Activated gamma-delta T cell treated with anti-CD3 and anti-CD28 coated beads, Interleukin-2, amount 50 U/mL, for 16 hours (primary cell): Measurements from ENCODE around the gene RAX2.
A peak's percentile ranks its signal among the peaks of the same experiment; 100 is the strongest.
"Not testable (repeated sequence)": the region's sequence is repeated elsewhere in the genome, so short reads cannot be mapped to it uniquely, and the experiment has no call there.

ENCODE experiments used
- DNase-seq: peaks from one replicate; pipeline ENCODE4 v3.0.0-alpha.2; 2020; ENCODE audit warnings: low read depth

The RAX2 gene

DNA sequence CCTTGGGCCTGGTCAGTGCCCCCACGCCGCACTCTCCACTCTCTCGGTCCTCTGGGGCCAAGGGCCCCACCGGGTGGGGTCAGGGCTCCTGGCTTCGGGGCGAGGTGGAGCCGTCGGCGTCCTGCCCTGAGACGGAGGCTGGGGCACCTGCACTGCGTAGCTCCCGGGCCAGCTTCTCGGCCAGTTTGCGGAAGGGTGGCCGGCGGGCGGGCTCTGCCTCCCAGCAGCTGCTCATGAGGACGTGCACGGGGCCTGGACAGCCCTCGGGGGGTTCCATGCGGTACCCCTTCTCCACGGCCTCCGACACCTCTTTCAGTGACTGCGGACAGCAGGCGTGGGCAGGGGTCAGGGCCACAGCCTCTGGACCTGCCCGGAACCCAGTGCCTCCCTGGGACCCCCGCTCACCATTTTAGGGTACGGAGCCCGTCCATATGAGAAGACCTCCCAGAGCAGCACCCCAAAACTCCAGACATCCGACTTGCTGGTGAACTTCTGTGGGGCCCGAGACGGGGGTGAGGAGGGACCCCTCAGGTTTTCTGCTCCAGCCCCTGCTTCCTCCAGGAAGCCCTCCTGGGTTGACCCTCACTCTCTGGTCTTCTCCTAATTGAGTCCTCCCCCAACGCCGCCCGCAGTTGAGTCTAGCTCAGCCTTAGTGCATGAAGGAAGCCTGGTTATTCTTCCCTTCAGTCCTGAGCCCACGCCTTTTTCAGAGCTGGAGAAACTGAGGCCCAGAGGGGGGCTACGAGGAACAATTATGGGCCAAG, 6.3 kb upstream of the RAX2 start:
- DNase-seq: no peak

DNA sequence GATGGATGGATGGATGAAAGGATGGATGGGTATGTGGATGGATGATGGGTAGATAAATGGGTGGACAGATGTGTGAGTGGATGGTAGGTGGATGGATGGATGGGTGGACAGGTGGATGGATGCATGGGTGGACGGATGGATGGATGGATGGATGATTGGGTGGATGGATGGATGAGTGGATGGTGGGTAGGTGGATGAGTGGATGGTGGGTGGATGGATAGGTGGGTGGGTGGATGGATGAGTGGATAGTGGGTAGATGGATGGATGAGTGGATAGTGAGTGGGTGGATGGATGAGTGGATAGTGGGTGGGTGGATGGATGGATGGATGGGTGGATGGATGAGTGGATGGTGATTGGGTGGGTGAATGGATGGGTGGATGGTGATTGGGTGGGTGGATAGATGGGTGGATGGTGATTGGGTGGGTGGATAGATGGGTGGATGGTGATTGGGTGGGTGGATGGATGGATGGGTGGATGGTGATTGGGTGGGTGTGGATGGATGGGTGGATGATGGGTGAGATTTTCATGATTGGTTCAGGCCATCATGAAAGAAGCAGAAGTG, 4.5 kb upstream of the RAX2 start:
- DNase-seq: no peak

DNA sequence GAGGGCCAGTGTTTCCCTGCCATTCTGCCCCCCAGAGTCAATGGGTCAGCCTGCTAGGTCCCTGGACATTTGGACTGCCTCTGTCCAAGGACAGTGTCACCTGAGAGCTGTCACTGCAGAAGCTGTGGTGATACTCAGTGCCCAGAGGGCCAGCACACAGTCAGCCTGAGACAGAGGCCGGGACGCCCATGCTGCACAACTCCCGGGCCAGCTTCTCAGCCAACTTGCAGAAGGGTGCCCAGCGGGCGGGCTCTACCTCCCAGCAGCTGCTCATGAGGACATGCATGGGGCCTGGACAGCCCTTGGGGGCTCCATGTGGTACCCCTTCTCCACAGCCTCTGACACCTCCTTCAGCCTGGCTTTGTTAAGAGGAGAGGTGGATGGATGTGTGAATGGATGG, 3.8 kb upstream of the RAX2 start:
- no peak for DNase-seq

DNA sequence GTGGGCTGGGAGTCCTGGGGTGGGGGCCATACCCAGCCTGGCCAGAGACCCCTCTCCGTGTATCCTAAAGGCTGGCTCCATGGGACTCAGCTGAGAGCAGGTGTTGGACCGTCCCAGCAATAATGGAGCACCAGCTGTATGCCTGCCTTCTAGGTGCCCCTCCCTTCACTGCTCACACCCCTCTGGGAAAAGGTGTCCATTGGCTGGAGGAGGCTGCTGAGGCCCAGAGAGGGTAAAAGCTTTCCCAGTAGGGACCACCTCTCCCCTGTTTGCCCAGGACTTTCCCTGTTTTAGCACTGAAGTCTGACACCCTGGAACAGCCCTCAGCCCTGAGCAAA, 3.3 kb upstream of the RAX2 start:
- DNase-seq: no peak

DNA sequence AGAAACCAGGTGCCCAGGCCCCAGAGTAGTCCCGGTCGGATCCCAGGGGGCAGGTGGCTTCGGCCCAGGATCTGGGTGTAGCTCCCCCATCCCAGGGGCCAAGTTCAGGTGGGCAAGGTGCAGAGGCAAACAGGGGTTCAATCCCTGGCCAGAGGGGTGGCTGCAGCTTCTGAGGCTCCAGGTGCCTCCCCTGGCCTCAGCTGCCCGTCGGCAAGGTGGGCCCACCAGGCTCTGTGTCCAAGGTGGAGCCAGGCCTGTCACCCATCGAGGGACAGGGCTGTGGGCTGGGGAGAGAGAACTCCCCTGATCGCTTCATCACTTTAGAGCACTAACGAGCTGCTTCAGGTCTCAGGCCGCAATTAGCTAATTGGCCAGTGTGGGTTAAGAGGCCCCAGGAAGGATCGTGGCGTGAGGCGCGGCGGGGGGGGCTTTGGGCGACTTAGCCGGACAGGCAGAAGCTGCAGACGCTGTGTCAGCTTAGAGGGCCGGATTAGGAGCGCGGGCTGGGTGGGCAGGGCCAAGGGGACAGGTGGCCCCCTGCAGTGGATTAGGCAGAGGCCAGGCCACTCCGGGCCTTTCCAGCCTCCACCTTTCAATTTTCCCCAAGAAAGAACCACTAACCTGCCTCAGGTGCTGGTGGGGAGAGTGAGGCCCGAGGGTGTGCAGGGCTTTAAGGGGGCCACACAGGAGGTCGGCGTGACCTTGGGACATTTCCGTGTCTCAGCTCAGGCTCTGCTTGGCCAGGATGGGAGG, 2.8 kb upstream of the RAX2 start:
- DNase-seq: no peak

DNA sequence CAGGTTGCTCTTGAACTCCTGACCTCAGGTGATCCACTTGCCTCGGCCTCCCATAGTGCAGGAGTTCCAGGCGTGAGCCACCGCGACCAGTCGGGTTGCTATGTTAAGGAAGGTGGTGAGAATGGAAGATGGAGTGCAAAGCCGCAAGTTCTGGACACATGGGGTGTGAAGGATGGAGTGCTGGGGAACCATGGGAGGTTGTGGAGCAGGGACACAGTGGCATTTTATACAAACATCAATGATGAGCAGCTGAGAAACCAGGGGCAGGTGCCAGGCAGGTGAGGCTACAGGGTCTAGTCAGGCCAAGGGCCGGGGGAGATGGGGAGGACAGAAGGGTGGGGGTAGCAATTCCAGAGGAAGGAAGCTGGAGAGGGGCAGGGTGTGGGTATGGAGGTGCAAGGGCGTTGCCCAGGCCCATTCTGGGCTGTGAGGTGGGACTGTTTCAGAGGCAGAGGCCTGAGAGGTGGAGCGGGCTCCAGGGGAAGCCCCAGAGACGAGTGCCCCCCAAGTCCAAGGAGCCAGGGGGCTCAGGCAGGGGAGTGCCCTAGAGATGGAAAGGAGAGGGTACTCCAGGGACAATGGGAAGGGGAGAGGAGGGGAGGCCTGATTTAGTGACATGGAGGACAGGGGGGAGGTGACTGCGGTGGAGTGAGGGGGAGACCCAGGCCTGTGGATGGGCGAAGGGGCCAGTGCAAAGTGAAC, 1.9 kb upstream of the RAX2 start:
- DNase-seq: no peak

DNA sequence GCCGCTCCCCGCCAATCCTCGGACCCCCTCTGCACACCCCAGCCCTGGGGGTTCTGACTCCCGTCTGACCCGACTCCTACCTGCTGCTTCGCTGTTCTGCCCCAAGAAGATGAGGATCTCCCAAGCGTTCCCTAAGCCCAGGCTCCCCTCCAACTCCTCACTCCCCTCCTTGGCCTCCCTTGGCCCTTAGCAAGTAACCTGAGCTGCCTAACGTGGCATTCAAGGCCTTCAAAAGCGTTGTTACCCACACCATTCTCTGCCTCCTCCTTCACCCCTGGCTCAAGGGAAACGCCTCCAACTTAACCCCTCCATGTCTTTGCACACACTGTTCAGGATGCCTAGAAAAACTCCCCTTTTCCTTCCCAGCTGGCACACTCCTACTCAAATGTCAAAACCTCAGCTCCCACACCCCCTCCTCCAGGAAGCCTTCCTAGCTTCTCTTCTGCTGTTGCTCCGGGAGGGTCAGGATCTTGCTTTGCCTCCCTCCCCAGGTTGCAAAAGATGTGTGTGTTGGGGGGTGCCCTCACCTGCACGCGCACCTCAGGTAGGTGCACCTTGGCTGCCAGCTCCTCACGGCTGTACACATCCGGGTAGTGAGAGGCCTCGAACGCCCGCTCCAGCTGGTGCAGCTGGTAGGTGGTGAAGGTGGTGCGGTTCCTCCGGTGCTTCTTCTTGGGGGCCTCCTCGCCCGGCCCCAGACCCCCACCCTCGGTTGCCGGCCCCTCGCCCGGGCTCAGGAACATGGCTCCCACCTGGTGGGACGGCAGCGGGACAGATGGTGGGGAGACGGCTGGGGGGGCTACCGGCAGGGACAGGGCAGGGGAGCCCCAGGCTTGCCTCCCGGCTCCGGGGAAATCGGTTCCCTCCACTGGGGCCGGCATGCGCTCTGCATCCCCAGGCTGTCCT, 775 bp downstream of the RAX2 start:
- no peak for DNase-seq

DNA sequence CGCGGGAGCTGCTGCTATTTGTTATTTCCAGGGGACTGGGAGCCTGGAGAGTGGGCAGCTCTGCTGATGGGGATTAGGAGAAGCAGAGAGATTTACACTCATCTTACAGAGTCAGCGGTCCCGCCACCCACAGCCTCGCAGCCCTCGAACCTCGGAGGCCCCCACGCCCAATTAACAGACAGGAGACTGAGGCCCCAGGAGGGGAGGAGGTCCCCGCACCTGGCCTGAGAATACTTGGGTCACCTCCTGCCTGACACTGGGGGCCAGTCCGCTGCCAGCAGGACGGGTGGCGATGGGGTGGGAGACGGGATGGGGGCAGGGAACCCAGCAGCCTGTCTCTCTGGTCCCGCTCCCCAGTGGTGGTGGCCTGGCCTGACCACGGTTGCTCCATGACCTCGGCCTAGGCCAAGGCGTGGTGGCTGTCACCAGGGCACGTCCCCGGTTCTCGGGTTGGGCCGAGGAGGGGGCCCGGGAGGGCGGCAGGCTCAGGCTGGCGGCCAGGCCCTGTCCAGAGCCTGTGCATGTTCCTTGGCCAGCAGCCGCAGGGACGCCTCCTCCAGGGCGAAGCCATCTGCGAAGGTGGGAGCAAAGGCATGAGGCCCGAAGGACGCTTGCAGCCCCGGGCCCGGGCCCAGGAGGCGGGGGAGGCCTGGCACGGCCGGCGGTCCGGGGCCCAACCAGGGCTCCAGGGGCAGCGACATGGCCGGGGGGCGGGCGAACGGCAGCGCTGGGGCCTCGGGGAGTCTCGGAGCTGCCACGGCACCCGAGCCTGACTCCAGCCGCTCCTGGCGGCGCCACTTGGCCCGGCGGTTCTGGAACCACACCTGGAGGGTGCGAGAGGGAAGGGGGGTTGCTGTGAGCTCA, 1.7 kb downstream of the RAX2 start:
- no peak for DNase-seq

DNA sequence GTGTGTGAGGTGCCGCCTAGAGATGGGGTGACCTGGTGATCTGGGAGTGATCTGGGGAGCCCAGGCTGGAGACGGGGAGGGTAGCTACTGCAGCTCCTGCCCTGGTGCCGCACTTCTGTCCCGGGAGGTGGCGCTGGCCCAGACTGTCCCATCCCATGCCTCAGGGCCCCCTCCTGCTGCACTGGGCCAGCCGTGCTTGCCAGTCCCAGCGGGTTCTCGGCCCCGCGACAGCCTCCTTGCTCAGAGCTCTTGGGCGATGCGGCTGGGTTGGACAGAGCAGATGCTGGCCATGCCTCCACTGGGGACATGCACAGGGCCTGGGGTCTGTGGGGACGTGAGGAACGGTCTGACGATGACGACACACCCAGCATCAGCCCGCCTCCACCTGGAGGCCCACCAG, 2.5 kb downstream of the RAX2 start:
- DNase-seq: no peak

DNA sequence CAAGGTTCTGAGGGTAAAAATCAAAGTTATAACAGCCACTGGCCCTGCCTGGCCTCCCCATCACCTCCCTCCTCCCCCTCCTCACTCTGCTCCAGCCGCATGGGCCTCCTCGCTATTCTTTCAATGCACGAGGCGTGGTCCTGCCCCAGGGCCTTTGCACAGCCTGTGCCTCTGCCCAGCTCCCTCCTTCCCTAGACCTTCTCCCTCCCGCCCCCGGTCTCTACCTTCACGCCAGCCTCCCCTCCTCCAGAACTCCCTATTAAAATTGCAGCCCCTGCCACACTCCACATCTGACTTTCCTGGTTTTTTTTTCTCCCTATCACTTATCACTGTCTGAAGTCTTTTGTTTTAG, 3.3 kb downstream of the RAX2 start:
- no peak for DNase-seq

DNA sequence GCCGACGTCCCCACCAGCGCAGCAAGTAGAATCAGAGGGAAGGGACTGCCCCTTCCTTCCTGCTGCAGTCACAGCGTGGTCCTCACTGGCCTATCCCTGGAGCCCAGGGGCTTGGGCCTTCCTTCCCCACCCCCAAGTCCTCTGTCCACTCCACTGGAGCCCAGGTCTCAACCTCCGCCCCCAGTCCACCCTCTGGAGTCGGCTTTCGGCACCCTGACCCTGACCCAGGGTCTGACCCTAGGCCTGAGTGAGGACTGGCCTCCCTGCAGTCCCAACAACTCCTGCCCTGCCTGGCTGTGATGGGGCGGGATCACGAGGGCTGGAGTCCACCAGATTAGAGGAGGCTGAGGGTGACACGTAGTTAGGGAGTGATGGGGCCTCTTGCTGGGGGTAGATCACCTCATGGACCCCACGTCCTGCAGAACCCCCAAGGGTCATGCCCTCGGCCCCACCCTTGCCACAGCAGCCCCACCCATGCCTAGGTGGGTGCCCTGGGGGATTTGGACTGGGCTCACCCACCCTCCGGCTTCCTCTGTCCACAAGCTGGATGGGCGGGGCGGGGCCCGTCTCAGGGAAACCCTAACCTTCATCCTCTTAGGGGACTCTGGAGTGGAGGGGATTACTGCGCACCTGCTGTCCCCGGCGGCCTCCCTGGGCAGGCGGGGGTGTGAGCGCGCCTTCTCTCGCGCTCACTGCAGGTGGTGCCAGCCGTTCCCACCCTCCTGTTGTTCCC, 3.8 kb downstream of the RAX2 start:
- DNase-seq: no peak

DNA sequence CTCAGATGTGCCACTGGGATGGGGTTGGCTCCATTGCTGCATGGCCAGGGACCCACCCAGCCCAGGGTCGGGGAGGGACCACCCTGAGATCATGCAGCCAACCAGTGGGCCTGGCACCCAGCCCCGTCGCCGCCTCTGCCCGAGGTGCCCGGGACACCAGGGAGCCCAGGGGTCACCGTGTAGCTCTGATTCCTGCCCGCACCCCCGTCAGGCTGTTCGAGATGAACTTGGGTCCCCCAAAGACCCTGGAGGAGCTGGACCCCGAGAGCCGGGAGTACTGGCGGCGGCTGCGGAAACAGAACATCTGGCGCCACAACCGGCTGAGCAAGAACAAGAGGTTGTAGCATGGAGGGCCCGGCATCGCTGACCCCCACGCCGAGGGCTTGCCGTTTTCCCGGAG, 5.0 kb downstream of the RAX2 start:
- no peak for DNase-seq

DNA sequence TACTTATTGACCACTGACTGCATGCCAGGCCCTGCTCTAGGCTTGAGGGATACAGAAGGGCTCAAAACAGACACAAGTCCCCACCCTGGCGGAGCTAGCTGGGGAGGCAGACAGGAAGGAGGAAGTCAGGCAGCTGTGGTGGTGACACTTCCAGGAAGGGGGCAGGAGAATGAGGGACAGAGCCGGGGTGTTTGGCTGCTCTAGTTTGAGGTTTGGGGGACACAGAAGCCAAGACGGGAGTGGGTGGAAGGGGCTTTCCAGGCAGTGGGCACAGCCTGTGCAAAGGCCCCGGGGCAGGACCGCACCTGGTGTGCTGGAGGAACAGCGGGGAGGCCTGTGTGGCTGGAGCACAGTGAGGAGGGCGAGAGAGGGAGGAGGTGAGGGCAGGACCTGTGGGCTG, 5.5 kb downstream of the RAX2 start:
- DNase-seq: no peak

DNA sequence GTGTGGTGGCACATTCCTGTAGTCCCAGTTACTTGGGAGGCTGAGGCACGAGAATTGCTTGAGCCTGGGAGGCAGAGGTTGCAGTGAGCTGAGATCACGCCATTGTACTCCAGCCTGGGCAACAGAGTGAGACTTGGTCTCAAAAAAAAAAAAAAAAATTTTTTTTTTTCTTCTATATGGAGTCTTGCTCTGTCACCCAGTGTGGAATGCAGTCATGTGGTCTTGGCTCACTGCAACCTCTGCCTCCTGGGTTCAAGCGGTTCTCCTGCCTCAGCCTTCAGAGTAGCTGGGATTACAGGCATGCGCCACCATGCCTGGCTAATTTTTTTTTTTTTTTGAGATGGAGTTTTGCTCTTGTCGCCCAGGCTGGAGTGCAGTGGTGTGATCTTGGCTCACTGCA, 6.3 kb downstream of the RAX2 start:
- not testable (repeated sequence) for DNase-seq

DNA sequence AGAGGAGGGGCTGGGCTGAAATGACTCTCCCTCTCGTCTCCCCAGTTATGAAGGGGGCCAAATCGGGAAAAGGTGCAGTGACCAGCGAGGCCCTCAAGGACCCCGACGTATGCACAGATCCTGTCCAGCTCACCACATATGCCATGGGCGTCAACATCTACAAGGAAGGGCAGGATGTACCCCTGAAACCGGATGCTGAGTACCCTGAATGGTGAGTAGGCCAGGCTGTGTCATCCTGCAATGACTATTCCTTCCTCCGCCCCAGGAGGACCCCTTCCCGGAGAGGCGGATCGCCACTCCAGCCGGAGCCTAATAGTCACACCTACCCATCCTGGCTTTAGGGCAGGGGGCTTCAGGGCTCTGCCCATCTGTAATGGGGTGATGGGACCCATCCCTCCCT, 6.9 kb downstream of the RAX2 start:
- DNase-seq: no peak

DNA sequence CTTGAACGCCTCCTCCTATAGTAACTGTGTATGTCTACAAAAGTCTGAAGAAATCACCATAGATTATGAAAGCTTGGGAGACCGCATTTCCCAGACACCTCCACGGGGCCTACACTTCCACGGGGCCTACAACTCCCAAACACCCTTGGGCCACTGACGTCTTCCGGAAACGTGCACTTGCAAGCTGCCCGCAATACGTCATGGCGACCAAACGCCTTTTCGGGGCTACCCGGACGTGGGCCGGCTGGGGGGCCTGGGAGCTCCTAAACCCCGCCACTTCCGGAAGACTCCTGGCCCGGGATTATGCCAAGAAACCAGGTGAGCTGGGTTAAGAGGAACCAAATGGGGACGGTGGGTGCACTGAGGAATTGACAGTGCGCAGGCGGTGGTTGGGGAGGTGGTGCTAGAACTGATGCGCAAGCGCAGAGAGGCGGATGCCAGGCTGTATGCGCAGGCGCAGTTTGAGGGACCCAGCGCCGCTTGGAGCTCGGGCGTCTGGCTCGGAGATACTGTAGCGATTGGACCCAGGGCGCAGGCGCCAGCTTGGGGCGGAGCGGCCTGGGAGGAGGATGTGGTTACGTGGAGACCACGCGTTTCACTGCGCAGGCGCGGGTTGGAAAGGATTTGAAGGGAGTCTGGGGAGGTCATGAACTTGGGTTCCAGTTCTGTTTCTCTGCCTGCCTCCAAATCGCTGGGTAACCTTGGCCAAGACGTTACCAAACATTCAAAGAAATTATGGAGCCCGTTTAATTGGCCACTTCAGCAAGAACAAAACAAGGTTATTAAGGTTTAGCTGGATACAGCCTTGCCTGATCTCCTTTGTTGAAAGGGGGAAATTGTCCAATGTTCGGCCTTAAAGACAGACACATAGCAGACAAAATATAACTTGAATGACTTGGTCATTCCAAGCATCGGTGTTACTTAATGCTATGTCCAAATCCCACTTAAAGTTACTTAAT, 9.2 kb downstream of the RAX2 start, which contains the start of gene MRPL54:
Gene MRPL54 (plus strand): TSS at position 182 of the 959 bp plus-strand sequence. CDS start 19 bp downstream, at position 201.
- DNase-seq: peak; percentile 97

DNA sequence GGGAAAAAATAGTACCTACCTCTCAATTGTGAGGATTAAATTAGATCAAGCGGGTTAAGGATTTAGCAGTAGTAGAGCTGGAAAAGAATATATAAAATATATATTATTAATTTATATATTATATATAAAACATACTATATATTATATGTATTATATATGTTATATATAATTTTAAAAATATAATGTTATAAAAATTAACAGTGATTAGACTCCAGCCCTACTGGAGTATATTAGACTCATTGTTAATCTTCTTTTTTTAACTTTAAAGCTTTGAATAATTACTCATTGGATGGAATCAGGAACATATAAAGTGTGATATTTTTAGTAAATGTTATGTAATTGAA, 9.9 kb downstream of the RAX2 start:
- no peak for DNase-seq

DNA sequence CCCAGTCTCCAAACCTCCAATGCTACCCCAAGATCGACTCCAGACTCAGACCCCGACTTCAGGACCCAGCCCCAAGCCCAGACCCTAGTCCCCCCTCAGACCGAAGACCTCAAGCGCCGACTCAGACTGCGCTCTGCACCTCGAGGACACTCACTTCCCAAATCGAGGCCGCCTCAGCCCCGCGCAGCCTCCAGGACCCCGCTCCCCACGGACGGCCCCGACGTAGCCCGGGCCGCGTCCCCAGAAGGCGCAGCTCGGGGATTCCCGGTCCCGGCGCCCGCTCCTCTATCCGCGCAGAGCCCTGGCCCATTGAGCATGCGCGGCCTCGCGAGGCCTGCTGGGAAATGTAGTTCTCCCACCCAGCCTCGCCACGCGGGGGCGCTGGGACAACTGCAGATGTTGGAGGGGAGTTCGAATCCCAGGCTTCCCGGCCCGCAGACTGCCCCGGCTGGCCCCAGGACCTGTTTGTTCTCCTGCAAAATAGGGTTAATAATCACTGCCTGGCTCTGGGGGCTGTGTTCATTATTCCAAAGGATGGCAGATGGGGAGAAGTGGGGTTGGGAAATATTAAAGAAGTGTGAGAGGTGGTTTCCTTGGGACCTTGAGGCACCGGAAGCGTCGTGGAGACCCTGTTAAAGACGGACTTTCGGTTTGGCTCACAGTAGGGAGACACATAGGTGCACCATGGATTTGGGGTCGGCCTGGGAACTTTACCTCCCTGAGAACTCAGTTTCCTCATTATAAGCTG, 10.5 kb downstream of the RAX2 start, which contains the start of gene APBA3:
Gene APBA3 (minus strand): TSS at position 311 of the 748 bp plus-strand sequence. CDS start 1,428 bp downstream, outside the sequence.
- peak; percentile 94 for DNase-seq
